ENCODE data around the gene SMOC2. TPM values are rescaled to one million over a fixed set of nuclear protein-coding genes. Genes with fewer than 3 reads are reported as not detected.
"Not testable (repeated sequence)": the region's sequence is repeated elsewhere in the genome, so short reads cannot be mapped to it uniquely, and the experiment has no call there.

Gene SMOC2
- polyA plus RNA-seq, 1 donor from 2014 or later: 0.50 TPM

- no peaks in the 10 kb centered on the region for H3K9me3 ChIP-seq (ENCODE audit: low read length)
- H3F3A ChIP-seq (ENCODE audit: insufficient read depth, low read length, poor library complexity, severe bottlenecking): no peaks in the 10 kb centered on the region
- no peaks in the 10 kb centered on the region for H3K27me3 ChIP-seq (ENCODE audit: insufficient read depth, low read depth, low read length)
- H2AFZ ChIP-seq (ENCODE audit: low read depth, low read length): no peak overlapping the region
- H3K4me3 ChIP-seq (ENCODE audit: low read length): no peak overlapping the region
- no peak overlapping the region for H3K4me2 ChIP-seq (ENCODE audit: low read length)
- no peaks in the 10 kb centered on the region for H3K9me2 ChIP-seq (ENCODE audit: insufficient read depth, low read length)
- H3K79me2 ChIP-seq (replicated peaks; ENCODE audit: insufficient read depth, low read length): no peaks in the 10 kb centered on the region
- no peaks in the 10 kb centered on the region for H4K20me1 ChIP-seq (ENCODE audit: insufficient read depth)
- no peak overlapping the region for H3K9ac ChIP-seq (ENCODE audit: low read length)
- H3K27ac ChIP-seq (ENCODE audit: low read length): no peak overlapping the region
- TF ChIP-seq EZH2 (IDR thresholded peaks at IDR 0.05; ENCODE audit: borderline replicate concordance, insufficient read depth, low read length, poor library complexity, severe bottlenecking): no peak
- no peak for TF ChIP-seq MXI1 (conservative IDR thresholded peaks at IDR 0.05; ENCODE audit: poor library complexity, severe bottlenecking)
- no peak for TF ChIP-seq SMC3 (conservative IDR thresholded peaks at IDR 0.05; ENCODE audit: poor library complexity)
- no peak for TF ChIP-seq TAF1 (IDR thresholded peaks at IDR 0.05; ENCODE audit: low read depth)
- TF ChIP-seq EP300 (conservative IDR thresholded peaks at IDR 0.05; ENCODE audit: poor library complexity, severe bottlenecking): no peak
- no peak for TF ChIP-seq REST (IDR thresholded peaks at IDR 0.05; ENCODE audit: borderline replicate concordance)
- TF ChIP-seq RAD21 (conservative IDR thresholded peaks at IDR 0.05): no peak
- no peak for TF ChIP-seq POLR2AphosphoS5 (IDR thresholded peaks at IDR 0.05)
- no peak for TF ChIP-seq CTCF (IDR thresholded peaks at IDR 0.05; ENCODE audit: poor library complexity, severe bottlenecking)
- H3K36me3 ChIP-seq (ENCODE audit: insufficient read depth, low read length): no peaks in the 10 kb centered on the region
Observed at GRCh38 chr6:168676552-168677322, 235.8 kb downstream of the SMOC2 start.

- not testable (repeated sequence) for H3K79me2 ChIP-seq (replicated peaks; ENCODE audit: insufficient read depth, low read length); H3K9ac ChIP-seq (ENCODE audit: low read length); H3F3A ChIP-seq (ENCODE audit: insufficient read depth, low read length, poor library complexity, severe bottlenecking); H2AFZ ChIP-seq (ENCODE audit: low read depth, low read length); H3K27ac ChIP-seq (ENCODE audit: low read length); H3K36me3 ChIP-seq (ENCODE audit: insufficient read depth, low read length); H3K9me2 ChIP-seq (ENCODE audit: insufficient read depth, low read length); H3K27me3 ChIP-seq (ENCODE audit: insufficient read depth, low read depth, low read length); H3K4me3 ChIP-seq (ENCODE audit: low read length); H3K9me3 ChIP-seq (ENCODE audit: low read length); H3K4me2 ChIP-seq (ENCODE audit: low read length); H4K20me1 ChIP-seq (ENCODE audit: insufficient read depth)
Observed at GRCh38 chr6:168677323-168677781, 236.4 kb downstream of the SMOC2 start.
